HG03108 (cell line): ENCODE measurements around the gene DNMT1.
A peak's percentile ranks its signal among the peaks of the same experiment; 100 is the strongest.

Experiments
- ATAC-seq: cut with Tn5 transposase; IDR thresholded peaks from one replicate; pipeline ENCODE4 v1.9.1; 2021; ENCODE audit warnings: moderate library complexity; ENCODE audit not compliant: unreplicated experiment

Gene DNMT1

DNA sequence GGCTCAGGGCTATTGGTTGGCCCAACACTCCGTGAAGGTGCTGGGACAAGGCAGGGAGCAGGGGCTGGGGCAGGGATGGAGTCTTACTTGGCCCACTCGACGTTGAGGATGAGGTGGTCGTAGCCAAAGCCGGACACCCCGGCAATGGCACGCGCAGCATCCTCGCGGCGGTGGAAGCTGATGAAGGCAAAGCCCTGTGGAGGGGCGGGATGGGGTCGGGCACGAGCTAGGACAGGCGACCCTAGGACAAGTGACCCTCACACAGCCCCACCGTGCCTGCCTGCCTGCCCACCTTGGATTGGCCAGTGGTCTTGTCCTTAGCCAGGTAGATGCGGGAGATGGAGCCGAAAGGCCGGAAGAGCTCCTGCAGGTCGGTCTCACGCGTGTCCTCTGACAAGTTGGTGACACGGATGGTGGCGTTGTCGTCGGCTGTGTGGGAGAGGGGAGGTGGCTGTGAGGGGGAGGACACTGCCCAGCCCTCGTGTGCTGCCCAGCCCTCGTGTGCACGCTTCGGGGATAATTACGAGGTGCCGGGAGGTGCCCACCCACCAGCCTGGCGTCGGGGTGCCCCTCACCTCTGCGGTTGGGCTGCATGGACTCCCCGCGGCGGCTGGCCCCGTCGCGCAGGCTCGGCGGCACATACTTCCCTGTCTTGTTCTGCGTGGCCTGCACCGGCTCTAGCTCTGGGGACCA lies 79.2 kb downstream of the DNMT1 start:
- ATAC-seq, result no peak

DNA sequence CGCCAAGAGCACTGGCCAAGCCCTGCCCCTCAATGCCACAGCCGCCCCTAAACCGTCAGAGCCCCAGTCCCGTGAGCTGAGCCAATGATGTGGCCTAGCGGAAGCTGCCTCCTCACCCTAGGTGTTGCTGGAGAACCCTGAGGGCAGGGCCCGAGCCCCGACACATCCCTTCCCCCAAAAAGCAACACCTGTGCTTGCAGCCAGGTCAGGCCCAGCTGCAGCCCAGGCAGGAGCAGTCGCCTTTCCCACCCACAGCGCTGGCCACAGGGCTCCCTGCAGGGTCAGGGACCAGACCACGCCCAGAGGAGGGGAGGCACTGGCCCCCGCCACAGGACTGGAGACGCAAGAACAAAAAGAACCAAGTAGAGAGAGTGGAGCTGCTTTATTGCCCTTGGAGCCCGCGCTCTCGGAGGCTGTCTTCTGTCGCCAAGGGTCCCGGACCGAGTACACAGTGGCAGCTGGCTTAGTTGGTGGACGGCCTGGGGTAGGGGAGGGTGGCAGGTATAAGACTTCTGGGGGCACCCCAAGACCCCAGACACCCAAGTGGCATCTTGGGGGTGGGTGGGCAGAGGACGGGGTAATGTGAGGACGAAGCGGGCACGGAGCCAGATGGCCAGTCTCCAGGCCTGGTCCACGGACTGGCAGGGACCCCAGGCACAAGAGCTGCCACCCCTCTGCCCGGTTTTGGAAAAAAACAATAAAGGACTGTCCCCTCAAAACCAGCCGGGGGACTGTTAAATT lies 79.9 kb downstream of the DNMT1 start:
- no peak for ATAC-seq

DNA sequence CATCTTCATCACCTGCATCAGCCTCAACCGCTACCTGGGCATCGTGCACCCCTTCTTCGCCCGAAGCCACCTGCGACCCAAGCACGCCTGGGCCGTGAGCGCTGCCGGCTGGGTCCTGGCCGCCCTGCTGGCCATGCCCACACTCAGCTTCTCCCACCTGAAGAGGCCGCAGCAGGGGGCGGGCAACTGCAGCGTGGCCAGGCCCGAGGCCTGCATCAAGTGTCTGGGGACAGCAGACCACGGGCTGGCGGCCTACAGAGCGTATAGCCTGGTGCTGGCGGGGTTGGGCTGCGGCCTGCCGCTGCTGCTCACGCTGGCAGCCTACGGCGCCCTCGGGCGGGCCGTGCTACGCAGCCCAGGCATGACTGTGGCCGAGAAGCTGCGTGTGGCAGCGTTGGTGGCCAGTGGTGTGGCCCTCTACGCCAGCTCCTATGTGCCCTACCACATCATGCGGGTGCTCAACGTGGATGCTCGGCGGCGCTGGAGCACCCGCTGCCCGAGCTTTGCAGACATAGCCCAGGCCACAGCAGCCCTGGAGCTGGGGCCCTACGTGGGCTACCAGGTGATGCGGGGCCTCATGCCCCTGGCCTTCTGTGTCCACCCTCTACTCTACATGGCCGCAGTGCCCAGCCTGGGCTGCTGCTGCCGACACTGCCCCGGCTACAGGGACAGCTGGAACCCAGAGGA lies 80.6 kb downstream of the DNMT1 start:
- no peak for ATAC-seq

GRCh38 chr19:10113592-10113963 lies 81.2 kb downstream of the DNMT1 start:
- no peak for ATAC-seq

- no peak for ATAC-seq
Measured at GRCh38 chr19:10112895-10113591, 81.7 kb downstream of the DNMT1 start.

GRCh38 chr19:10112037-10112761 lies 82.6 kb downstream of the DNMT1 start:
- ATAC-seq, result no peak

GRCh38 chr19:10111405-10111811 lies 83.3 kb downstream of the DNMT1 start, which contains the start of gene P2RY11:
TSS of gene P2RY11 (plus strand) at chr19:10111693. CDS start at chr19:10111722, 29 bp downstream.
- no peak for ATAC-seq

- ATAC-seq, result no peak
Measured at GRCh38 chr19:10110972-10111317, 83.8 kb downstream of the DNMT1 start.

DNA sequence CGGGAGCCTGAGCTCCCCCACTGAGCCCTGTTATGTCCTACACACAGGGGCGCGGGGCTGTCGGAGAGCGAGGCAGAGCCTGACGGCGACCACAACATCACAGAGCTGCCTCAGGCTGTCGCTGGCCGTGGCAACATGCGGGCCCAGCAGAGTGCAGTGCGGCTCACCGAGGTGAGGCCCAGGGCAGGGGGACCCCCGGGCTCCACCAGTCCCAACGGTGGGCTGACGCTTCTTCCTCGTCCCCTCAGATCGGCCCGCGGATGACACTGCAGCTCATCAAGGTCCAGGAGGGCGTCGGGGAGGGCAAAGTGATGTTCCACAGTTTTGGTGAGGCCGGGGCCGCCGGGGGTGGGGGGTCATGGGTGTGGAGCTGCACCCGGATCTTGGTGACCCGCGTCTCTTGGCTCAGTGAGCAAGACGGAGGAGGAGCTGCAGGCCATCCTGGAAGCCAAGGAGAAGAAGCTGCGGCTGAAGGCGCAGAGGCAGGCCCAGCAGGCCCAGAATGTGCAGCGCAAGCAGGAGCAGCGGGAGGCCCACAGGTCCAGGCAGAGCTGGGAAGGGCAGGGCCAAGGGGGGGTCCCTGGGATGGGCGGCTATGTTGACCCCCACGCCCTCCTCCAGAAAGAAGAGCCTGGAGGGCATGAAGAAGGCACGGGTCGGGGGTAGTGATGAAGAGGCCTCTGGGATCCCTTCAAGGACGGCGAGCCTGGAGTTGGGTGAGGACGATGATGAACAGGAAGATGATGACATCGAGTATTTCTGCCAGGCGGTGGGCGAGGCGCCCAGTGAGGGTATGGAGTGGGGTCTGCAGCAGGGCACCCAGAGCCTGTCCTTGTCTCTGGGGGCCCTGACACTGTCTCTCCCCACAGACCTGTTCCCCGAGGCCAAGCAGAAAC lies 84.4 kb downstream of the DNMT1 start:
- no peak for ATAC-seq

GRCh38 chr19:10109528-10109927 lies 85.2 kb downstream of the DNMT1 start:
- no peak for ATAC-seq

DNA sequence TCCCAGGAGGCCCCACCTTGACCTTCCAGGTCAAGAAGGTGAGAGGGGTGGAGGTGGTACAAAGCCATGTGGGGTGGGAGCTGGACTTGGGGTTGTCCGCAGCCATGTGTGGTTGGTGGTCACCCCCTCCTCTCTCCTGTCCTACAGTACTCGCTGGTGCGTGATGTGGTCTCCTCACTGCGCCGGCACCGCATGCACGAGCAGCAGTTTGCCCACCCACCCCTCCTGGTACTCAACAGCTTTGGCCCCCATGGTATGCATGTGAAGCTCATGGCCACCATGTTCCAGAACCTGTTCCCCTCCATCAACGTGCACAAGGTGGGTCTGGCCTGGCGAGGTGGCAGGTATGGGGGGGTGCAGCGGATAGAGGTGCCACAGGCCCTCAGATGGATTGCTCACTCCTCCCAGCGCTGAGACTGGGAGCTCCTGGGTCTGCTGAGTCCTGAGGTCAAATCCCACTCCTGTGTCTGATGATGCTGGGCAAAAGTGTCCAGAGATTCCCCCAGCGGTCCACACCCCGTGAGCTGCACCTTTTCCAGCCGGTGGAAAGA lies 86.9 kb downstream of the DNMT1 start:
- ATAC-seq, result no peak

DNA sequence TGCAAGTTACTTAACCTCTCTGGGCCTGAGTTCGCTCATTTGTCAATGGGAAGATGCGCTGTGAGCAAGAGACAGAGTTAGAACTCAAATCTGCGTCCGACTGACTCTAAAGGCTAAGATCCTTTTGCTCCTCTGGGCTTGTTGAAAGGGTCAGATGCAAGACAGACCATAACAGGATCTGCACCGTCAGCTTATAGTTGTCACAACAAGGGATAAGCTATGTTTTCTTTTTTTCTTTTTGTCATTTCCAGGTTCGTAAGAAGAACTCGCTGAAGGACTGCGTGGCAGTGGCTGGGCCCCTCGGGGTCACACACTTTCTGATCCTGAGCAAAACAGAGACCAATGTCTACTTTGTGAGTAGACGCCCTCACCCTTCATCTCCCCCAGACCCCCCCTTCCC lies 87.5 kb downstream of the DNMT1 start:
- no peak for ATAC-seq

- peak; percentile 43 for ATAC-seq
Measured at GRCh38 chr19:10106100-10106936, 88.4 kb downstream of the DNMT1 start, which contains the start of gene PPAN. TSS of gene PPAN (plus strand) at chr19:10106362. CDS start at chr19:10106395, 33 bp downstream.

- ATAC-seq, result peak; percentile 17
Measured at GRCh38 chr19:10105509-10106099, 89.1 kb downstream of the DNMT1 start.

GRCh38 chr19:10104665-10105508 lies 89.9 kb downstream of the DNMT1 start:
- peak; percentile 36 for ATAC-seq

DNA sequence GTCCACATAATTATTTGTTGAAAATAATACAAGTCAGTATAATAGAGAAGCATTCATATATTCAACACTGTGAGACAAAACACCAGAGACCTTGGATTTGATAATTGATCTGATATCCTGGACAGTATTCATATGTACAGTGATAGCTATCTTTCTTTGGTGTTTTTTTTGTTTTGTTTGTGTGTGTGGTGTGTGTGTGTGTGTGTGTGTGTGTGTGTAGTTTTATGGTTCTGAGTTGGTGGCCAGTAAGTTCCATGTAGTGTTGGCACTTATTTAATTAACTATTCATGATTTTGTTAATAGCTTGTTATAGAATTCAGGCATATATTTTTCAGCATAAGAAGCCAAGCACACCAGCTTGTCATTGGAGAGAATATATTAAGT lies 90.6 kb downstream of the DNMT1 start:
- ATAC-seq, result no peak

DNA sequence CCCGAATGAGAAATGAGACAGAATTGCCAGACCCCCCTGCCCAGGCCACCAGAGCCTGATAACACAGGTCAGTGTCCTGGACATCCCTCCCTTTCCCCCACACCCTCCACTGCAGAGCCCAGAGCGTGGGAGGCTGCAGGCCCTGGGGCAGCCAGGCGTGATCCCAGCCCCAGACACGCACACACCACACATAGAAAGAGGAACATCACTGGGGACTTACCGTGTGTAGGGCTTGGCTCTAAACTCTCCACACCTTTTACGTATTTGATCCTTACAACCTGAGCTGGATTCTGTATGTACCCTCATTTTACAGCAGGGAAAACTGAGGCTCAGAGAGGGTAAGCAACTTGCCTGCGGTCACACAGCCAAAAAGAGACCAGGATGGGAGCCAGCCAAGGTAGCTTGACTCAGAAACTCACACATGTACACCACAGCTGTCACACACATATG lies 91.9 kb downstream of the DNMT1 start:
- peak; percentile 32 for ATAC-seq
